ENCODE results near the gene GTF2IRD1. TPM values are rescaled to one million over a fixed set of nuclear protein-coding genes. Genes with fewer than 3 reads are reported as not detected.
A peak's percentile ranks its signal among the peaks of the same experiment; 100 is the strongest.

GTF2IRD1 gene
- total RNA-seq, 1 donor from 2014 or later = 18.2 TPM

DNA sequence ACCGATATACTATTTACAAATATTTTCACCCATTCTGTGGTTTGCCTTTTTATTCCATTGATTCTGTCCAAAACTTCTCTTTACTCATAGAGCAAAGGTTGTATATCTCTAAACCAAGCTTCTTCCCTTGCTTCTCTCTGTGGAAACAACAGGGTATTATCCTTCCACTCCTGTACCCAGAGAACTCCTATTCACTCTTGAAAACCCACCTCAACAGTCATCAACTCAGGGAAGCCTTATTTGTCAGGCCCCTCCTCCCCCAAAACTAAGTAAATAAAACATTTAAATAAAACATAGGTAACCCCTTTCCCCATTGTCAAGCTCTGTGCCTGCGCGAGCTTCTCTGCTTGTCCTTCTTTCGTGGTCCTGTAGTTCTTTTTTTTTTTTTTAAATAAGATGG lies 44.6 kb downstream of the GTF2IRD1 start:
- FAIRE-seq (no peak), DNase-seq (ENCODE audit: low read depth) (no peak)
- H3K36me3 ChIP-seq (ENCODE audit: control insufficient read depth, insufficient read depth, low read length) = peaks cover 2% of the 10 kb centered on the region
- TF ChIP-seq, protein P1, sequence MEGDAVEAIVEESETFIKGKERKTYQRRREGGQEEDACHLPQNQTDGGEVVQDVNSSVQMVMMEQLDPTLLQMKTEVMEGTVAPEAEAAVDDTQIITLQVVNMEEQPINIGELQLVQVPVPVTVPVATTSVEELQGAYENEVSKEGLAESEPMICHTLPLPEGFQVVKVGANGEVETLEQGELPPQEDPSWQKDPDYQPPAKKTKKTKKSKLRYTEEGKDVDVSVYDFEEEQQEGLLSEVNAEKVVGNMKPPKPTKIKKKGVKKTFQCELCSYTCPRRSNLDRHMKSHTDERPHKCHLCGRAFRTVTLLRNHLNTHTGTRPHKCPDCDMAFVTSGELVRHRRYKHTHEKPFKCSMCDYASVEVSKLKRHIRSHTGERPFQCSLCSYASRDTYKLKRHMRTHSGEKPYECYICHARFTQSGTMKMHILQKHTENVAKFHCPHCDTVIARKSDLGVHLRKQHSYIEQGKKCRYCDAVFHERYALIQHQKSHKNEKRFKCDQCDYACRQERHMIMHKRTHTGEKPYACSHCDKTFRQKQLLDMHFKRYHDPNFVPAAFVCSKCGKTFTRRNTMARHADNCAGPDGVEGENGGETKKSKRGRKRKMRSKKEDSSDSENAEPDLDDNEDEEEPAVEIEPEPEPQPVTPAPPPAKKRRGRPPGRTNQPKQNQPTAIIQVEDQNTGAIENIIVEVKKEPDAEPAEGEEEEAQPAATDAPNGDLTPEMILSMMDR (IDR thresholded peaks at IDR 0.05; ENCODE audit: insufficient read depth, low read length, severe bottlenecking) = no peak
- H3K4me3 ChIP-seq (ENCODE audit: low read depth, low read length) = no peak overlapping the region
- no peaks in the 10 kb centered on the region for H3K27me3 ChIP-seq (ENCODE audit: control insufficient read depth, insufficient read depth, low read length)

DNA sequence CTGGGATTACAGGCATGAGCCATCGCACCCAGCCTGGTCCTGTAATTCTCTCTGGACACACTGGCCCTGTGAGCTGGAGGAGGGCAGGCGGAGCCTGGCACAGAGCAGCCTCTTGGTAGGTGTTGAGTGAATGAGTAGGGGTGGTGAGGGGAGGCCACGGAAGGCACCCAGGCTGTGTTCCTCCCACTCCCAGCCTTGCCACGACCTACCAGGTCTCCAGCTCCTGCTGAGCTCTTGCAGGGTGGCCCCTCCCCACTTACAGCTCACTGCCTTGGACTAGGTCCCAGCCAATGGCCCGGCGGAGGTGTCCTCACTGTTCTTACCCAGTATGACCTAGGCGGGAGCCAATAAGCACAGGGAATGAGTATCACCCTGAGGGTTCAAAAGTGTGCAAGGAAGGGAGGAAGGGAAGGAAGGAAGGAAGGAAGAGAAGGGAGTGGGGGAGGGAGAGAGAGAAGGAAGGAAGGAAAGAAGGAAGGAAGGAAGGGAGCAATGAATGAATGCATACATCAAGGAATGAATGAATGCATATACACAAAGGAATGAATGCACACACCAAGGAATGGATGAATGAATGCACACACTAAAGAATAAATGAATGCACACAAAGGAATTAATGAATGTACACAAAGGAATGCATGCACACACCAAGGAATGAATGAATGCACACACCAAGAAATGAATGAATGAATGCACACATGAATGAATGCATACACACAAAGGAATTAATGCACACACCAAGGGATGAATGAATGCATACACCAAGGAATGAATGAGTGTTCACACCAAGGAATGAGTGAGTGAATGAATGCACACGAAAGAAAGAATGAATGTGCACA lies 45.5 kb downstream of the GTF2IRD1 start:
- Histone ChIP-seq H3K27me3 (ENCODE audit: control insufficient read depth, insufficient read depth, low read length) (no peaks in the 10 kb centered on the region), H3K36me3 (ENCODE audit: control insufficient read depth, insufficient read depth, low read length) (peaks cover 2% of the 10 kb centered on the region), H3K4me3 (ENCODE audit: low read depth, low read length) (no peak overlapping the region)
- FAIRE-seq = peak; percentile 64
- DNase-seq (ENCODE audit: low read depth) = no peak
- TF ChIP-seq, protein P1 (IDR thresholded peaks at IDR 0.05; ENCODE audit: insufficient read depth, low read length, severe bottlenecking) = no peak

DNA sequence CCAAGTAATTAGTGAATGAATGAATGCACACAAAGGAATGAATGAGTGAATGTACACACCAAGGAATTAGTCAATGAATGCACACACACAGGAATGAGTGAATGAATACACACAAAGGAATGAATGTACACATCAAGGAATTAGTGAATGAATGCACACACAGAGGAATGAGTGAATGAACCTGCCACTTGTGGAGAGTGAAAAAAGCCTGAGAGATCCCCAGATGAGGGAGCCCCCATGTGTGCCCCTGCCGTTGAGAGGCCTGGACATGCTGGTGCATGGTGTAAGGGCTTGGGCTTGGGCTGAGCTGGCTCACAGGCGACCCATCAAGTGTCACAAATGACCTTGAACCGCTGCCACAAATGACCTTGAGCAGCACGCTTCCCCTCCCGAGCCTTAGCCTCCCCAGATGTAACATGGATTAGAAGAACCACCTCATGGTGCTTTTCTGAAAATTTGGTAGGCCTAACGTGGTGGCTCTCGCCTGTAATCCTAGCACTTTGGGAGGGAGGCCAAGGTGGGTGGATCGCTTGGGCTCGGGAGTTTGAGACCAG lies 46.2 kb downstream of the GTF2IRD1 start:
- H3K4me3 ChIP-seq (ENCODE audit: low read depth, low read length) = no peak overlapping the region
- DNase-seq (ENCODE audit: low read depth) (no peak), FAIRE-seq (no peak)
- H3K27me3 ChIP-seq (ENCODE audit: control insufficient read depth, insufficient read depth, low read length) = no peaks in the 10 kb centered on the region
- peaks cover 2% of the 10 kb centered on the region for H3K36me3 ChIP-seq (ENCODE audit: control insufficient read depth, insufficient read depth, low read length)
- TF ChIP-seq, protein P1 (IDR thresholded peaks at IDR 0.05; ENCODE audit: insufficient read depth, low read length, severe bottlenecking) = no peak

DNA sequence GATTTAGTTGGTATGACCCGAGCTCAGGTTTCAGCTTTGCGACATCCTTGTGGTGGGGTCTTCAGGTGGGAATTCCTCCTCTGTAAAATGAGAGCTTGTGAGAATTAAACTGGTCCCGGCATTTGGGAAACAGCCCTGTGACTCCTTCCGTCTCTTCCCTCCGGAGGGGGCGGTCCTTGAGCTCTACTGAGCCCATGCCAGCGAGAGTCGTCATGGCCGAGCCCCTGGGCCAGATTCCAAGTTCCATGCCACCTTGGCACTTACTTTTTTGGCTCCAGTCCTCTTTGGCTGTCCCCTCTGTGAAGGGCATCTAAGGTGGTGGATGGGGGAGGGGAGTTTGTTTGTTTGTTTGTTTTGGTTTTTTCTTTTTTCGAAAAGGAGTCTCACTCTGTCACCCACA lies 47.6 kb downstream of the GTF2IRD1 start:
- TF ChIP-seq, protein P1 (IDR thresholded peaks at IDR 0.05; ENCODE audit: insufficient read depth, low read length, severe bottlenecking) = no peak
- no peak overlapping the region for H3K4me3 ChIP-seq (ENCODE audit: low read depth, low read length)
- peak; percentile 7 for FAIRE-seq
- H3K36me3 ChIP-seq (ENCODE audit: control insufficient read depth, insufficient read depth, low read length) = peaks cover 2% of the 10 kb centered on the region
- no peaks in the 10 kb centered on the region for H3K27me3 ChIP-seq (ENCODE audit: control insufficient read depth, insufficient read depth, low read length)
- DNase-seq (ENCODE audit: low read depth) = no peak

DNA sequence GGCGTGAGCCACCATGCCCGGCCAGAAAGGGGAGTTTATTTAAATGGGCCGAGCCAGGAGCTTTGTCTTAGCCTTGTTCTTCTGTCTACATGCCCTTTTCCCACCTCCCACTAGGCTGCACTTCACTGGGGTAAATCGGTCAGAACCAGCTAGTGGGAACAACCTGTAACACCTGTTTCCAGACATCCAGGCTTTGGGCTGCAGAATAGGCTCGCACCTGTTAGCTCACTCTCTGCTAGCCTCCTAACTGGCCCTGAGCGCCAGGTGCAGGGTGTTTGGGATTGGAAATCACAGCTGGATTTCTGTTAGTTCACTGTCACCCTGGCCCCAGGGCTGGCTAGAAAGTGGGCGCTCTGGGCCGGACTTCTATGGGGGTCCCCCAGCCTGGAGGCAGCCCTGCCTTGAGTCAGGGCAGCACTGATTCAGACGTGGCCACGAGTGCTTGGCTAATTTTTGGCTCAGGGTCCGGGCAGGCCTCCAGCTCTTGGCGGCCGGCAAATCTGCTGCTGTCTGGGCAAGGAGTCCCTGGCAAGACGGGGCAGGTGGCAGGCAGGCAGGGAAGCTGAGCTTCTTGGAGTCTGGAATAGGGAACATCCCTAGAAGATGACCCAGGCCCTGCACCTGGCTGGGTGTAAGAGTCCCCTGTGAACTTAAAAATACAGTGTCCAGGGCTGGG lies 48.6 kb downstream of the GTF2IRD1 start:
- Histone ChIP-seq H3K4me3 (ENCODE audit: low read depth, low read length) (no peak overlapping the region), H3K36me3 (ENCODE audit: control insufficient read depth, insufficient read depth, low read length) (peaks cover 4% of the 10 kb centered on the region), H3K27me3 (ENCODE audit: control insufficient read depth, insufficient read depth, low read length) (no peaks in the 10 kb centered on the region)
- TF ChIP-seq, protein P1 (IDR thresholded peaks at IDR 0.05; ENCODE audit: insufficient read depth, low read length, severe bottlenecking) = no peak
- FAIRE-seq = no peak
- DNase-seq (ENCODE audit: low read depth) = peak; percentile 73
